ENCODE measurements around the gene EPB41. TPM values are rescaled to one million over a fixed set of nuclear protein-coding genes. Genes with fewer than 3 reads are reported as not detected.

Gene EPB41
- total and polyA plus RNA-seq, 2 of the 4 experiments (the other 2 are of a cell fraction): 4.6 to 10.0 TPM

DNA sequence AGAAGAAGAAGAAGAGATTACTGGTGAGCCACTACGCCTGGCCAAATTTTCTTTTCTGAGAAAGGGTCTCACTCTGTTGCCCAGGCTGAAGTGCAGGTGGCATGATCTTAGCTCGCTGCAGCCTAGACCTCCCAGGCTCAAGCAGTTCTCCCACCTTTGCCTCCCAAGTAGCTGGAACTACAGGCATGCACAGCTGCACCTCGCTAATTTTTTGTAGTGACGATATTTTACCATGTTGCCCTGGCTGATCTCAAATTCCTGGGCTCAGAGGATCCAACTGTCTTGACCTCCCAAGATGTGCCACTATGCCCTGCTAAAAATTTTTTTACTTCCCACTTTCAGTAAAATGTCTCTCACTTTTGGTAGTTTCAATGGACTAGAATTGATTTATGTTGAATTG lies 184.9 kb downstream of the EPB41 start:
- dilution Hi-C loops (cut with HindIII; ENCODE audit: low sequenced_read_pairs, unreplicated experiment): no loop called here

More for the DNA sequence above, 184.9 kb downstream of the EPB41 start:
- no peak overlapping the region for H3K23ac ChIP-seq (ENCODE audit: low read depth, low read length)
- H3K9me3 ChIP-seq (ENCODE audit: control insufficient read depth, insufficient read depth, low read length): no peaks in the 10 kb centered on the region
- H2AFZ ChIP-seq (replicated peaks; ENCODE audit: low read length, poor library complexity): no peak overlapping the region
- intact Hi-C loops (cut with micrococcal nuclease) (no loop called here), in situ Hi-C loops (cut with MboI; ENCODE audit: low sequenced_read_pairs) (no loop called here)
- TF ChIP-seq MAFK (IDR thresholded peaks at IDR 0.05; ENCODE audit: low read depth, low read length) (no peak), ELK1 (IDR thresholded peaks at IDR 0.05; ENCODE audit: borderline replicate concordance, low read depth, low read length) (no peak), CEBPB (IDR thresholded peaks at IDR 0.05; ENCODE audit: low read depth, low read length) (no peak), RAD21 (IDR thresholded peaks at IDR 0.05; ENCODE audit: low read length) (no peak), MXI1 (IDR thresholded peaks at IDR 0.05; ENCODE audit: borderline replicate concordance, low read depth, low read length) (no peak), RFX5 (IDR thresholded peaks at IDR 0.05; ENCODE audit: low read depth, low read length) (no peak), BHLHE40 (IDR thresholded peaks at IDR 0.05; ENCODE audit: low read depth, low read length) (no peak), MAZ (IDR thresholded peaks at IDR 0.05; ENCODE audit: borderline replicate concordance, low read depth, low read length) (no peak), POLR2A (IDR thresholded peaks at IDR 0.05; ENCODE audit: low read depth, low read length) (no peak)
- TF ChIP-seq, protein P1, sequence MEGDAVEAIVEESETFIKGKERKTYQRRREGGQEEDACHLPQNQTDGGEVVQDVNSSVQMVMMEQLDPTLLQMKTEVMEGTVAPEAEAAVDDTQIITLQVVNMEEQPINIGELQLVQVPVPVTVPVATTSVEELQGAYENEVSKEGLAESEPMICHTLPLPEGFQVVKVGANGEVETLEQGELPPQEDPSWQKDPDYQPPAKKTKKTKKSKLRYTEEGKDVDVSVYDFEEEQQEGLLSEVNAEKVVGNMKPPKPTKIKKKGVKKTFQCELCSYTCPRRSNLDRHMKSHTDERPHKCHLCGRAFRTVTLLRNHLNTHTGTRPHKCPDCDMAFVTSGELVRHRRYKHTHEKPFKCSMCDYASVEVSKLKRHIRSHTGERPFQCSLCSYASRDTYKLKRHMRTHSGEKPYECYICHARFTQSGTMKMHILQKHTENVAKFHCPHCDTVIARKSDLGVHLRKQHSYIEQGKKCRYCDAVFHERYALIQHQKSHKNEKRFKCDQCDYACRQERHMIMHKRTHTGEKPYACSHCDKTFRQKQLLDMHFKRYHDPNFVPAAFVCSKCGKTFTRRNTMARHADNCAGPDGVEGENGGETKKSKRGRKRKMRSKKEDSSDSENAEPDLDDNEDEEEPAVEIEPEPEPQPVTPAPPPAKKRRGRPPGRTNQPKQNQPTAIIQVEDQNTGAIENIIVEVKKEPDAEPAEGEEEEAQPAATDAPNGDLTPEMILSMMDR (conservative IDR thresholded peaks at IDR 0.05; ENCODE audit: low read depth, low read length): no peak
- TF ChIP-seq, protein P2, sequence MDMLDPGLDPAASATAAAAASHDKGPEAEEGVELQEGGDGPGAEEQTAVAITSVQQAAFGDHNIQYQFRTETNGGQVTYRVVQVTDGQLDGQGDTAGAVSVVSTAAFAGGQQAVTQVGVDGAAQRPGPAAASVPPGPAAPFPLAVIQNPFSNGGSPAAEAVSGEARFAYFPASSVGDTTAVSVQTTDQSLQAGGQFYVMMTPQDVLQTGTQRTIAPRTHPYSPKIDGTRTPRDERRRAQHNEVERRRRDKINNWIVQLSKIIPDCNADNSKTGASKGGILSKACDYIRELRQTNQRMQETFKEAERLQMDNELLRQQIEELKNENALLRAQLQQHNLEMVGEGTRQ (IDR thresholded peaks at IDR 0.05; ENCODE audit: low read depth, low read length): no peak
- H3K4ac ChIP-seq (ENCODE audit: low read depth, low read length): no peak overlapping the region
- no peak overlapping the region for H3K27ac ChIP-seq (ENCODE audit: insufficient read depth, low read length)
- H2AK9ac ChIP-seq (replicated peaks; ENCODE audit: low read depth, low read length, poor library complexity): no peak overlapping the region
- ChIA-PET CTCF (no interaction called here), POLR2A (ENCODE audit: unreplicated experiment) (no interaction called here)
- H4K20me1 ChIP-seq (ENCODE audit: insufficient read depth, low read length): no peaks in the 10 kb centered on the region
- H3K27me3 ChIP-seq (ENCODE audit: control insufficient read depth, insufficient read depth, low read length): no peaks in the 10 kb centered on the region
- H2BK120ac ChIP-seq (ENCODE audit: low read depth, low read length): no peak overlapping the region
- no peak overlapping the region for H3K56ac ChIP-seq (ENCODE audit: extremely low read depth, insufficient read depth, low read length)
- H3K79me1 ChIP-seq (ENCODE audit: low read depth in 1 of 2, low read length in 2 of 2): no peaks in the 10 kb centered on the region
- BruUV-seq (replicated peaks): no TSS peak
- H2BK20ac ChIP-seq (ENCODE audit: low read depth, low read length): no peak overlapping the region
- H3K4me2 ChIP-seq (ENCODE audit: low read depth, low read length): no peak overlapping the region
- H2AK5ac ChIP-seq (ENCODE audit: low read depth, low read length): no peak overlapping the region
- no peak overlapping the region for H3K18ac ChIP-seq (ENCODE audit: low read depth, low read length)
- no peak overlapping the region for H3K9ac ChIP-seq (ENCODE audit: low read depth, low read length)
- H3K4me1 ChIP-seq (ENCODE audit: control insufficient read depth, insufficient read depth, low read length): no peaks in the 10 kb centered on the region
- no peak overlapping the region for H2BK5ac ChIP-seq (ENCODE audit: low read depth, low read length, poor library complexity, severe bottlenecking)
- ATAC-seq (ENCODE audit: low read depth) (no peak), DNase-seq (no peak)
- H3K9me1 ChIP-seq (ENCODE audit: insufficient read depth, low read length): no peaks in the 10 kb centered on the region
- no peak overlapping the region for H2BK15ac ChIP-seq (ENCODE audit: low read depth, low read length)
- no peak overlapping the region for H4K8ac ChIP-seq (ENCODE audit: low read depth in 2 of 2, low read length in 2 of 2)
- H4K5ac ChIP-seq (ENCODE audit: low read depth, low read length): no peak overlapping the region
- H3K4me3 ChIP-seq (ENCODE audit: insufficient read depth, low read depth, low read length): no peak overlapping the region
- no peaks in the 10 kb centered on the region for H3K36me3 ChIP-seq (ENCODE audit: control insufficient read depth, insufficient read depth, low read length)
- H4K91ac ChIP-seq (ENCODE audit: insufficient read depth, low read depth, low read length): no peak overlapping the region
- no CpG with 5 or more reads among the region's 4 CpGs for WGBS, 2 experiments (ENCODE audit: extremely low coverage in 2 of 2, insufficient read length in 1 of 2)
- no peak overlapping the region for H3K14ac ChIP-seq (replicated peaks; ENCODE audit: low read depth, low read length)

Measured in IMR-90 (cell line).